Epithelial cell of proximal tubule (primary cell): ENCODE measurements around the gene CPXM2. TPM values are rescaled to one million over a fixed set of nuclear protein-coding genes. Genes with fewer than 3 reads are reported as not detected.
"Not testable (repeated sequence)": the region's sequence is repeated elsewhere in the genome, so short reads cannot be mapped to it uniquely, and the experiment has no call there.

Experiments used
- DNase-seq: peaks from one replicate; pipeline ENCODE4 v3.0.0-alpha.2; 2011; ENCODE audit warnings: low read depth
- H3K4me3 ChIP-seq: 2 replicates; pipeline ENCODE4 v1.5.1; 2011; ENCODE audit warnings: low read depth, mild to moderate bottlenecking, low read length
- CTCF ChIP-seq: conservative IDR thresholded peaks from 2 replicates; pipeline ENCODE4 v1.5.1; 2012; ENCODE audit warnings: low read depth, mild to moderate bottlenecking, low read length
- total RNA-seq: library from RNA; depleted of rRNA; stranded (reverse); fragments of >200 nt; gene quantifications from 2 replicates; pipeline ENCODE4 v1.2.3, GENCODE V29; 2015

CPXM2 gene
- total RNA-seq, 1 donor from 2014 or later: 1.9 TPM

- DNase-seq: no peak
- H3K4me3 ChIP-seq: no peak overlapping the region
- no peak for TF ChIP-seq CTCF
Observed at GRCh38 chr10:123744224-123744536, 147.4 kb downstream of the CPXM2 start.

GRCh38 chr10:123743441-123744223 is 148.0 kb downstream of the CPXM2 start:
- H3K4me3 ChIP-seq: no peak overlapping the region
- TF ChIP-seq CTCF: no peak
- no peak for DNase-seq

- DNase-seq: no peak
- no peak for TF ChIP-seq CTCF
- no peak overlapping the region for H3K4me3 ChIP-seq
Observed at GRCh38 chr10:123742751-123743440, 148.7 kb downstream of the CPXM2 start.

- H3K4me3 ChIP-seq: no peak overlapping the region
- TF ChIP-seq CTCF: no peak
- no peak for DNase-seq
Observed at GRCh38 chr10:123741711-123742110, 149.9 kb downstream of the CPXM2 start.

GRCh38 chr10:123741146-123741545 is 150.5 kb downstream of the CPXM2 start:
- DNase-seq: no peak
- no peak overlapping the region for H3K4me3 ChIP-seq
- TF ChIP-seq CTCF: no peak

- H3K4me3 ChIP-seq, DNase-seq: not testable (repeated sequence)
Observed at GRCh38 chr10:123736917-123737316, 154.7 kb downstream of the CPXM2 start.

- H3K4me3 ChIP-seq: no peak overlapping the region
- no peak for DNase-seq
- no peak for TF ChIP-seq CTCF
Observed at GRCh38 chr10:123729523-123729922, 162.1 kb downstream of the CPXM2 start.
